Fibroblast of skin of abdomen (primary cell): Measurements from ENCODE around the gene ZNF219.
A peak's percentile ranks its signal among the peaks of the same experiment; 100 is the strongest.

Source experiments
- DNase-seq: peaks from one replicate; pipeline ENCODE4 v3.0.0-alpha.2; 2013

ZNF219 gene

GRCh38 chr14:21101802-21102413 is 3.5 kb upstream of the ZNF219 start:
- no peak for DNase-seq

- no peak for DNase-seq
These were observed 2.5 kb upstream of the ZNF219 start, which contains the start of gene TMEM253 for GRCh38 chr14:21100931-21101330. TSS of gene TMEM253 (plus strand) at chr14:21101066. CDS start at chr14:21101344, 278 bp downstream.

GRCh38 chr14:21099596-21099985 is 1.1 kb upstream of the ZNF219 start:
- no peak for DNase-seq

- no peak for DNase-seq
These were observed 589 bp upstream of the ZNF219 start for GRCh38 chr14:21098892-21099595.

- DNase-seq: no peak
These were observed 799 bp downstream of the ZNF219 start for GRCh38 chr14:21097636-21098075.

GRCh38 chr14:21096978-21097635 is 1.3 kb downstream of the ZNF219 start:
- DNase-seq: no peak

GRCh38 chr14:21096438-21096837 is 2.0 kb downstream of the ZNF219 start:
- no peak for DNase-seq

- peak; percentile 66 for DNase-seq
These were observed 2.8 kb downstream of the ZNF219 start for GRCh38 chr14:21095430-21096205.

- DNase-seq: peak; percentile 28
These were observed 4.4 kb downstream of the ZNF219 start for GRCh38 chr14:21093769-21094681.

GRCh38 chr14:21093018-21093417 is 5.4 kb downstream of the ZNF219 start:
- DNase-seq: no peak

GRCh38 chr14:21092273-21093011 is 6.0 kb downstream of the ZNF219 start:
- peak; percentile 61 for DNase-seq

- DNase-seq: no peak
These were observed 6.6 kb downstream of the ZNF219 start for GRCh38 chr14:21091821-21092272.

GRCh38 chr14:21090940-21091663 is 7.4 kb downstream of the ZNF219 start:
- no peak for DNase-seq

GRCh38 chr14:21090194-21090939 is 8.1 kb downstream of the ZNF219 start:
- DNase-seq: no peak

GRCh38 chr14:21089877-21090193 is 8.6 kb downstream of the ZNF219 start:
- no peak for DNase-seq

GRCh38 chr14:21089271-21089670 is 9.2 kb downstream of the ZNF219 start:
- no peak for DNase-seq

GRCh38 chr14:21088687-21089086 is 9.8 kb downstream of the ZNF219 start:
- DNase-seq: no peak

GRCh38 chr14:21087294-21088091 is 11.0 kb downstream of the ZNF219 start:
- peak; percentile 94 for DNase-seq

GRCh38 chr14:21086908-21087293 is 11.6 kb downstream of the ZNF219 start:
- no peak for DNase-seq
